ENCODE results near the gene HOXB7. TPM values are rescaled to one million over a fixed set of nuclear protein-coding genes. Genes with fewer than 3 reads are reported as not detected.

HOXB7 gene
- total RNA-seq, 2 experiments from 2014 or later: 9.2 to 16.3 TPM

- H3K9me3 ChIP-seq (ENCODE audit: low read length): no peaks in the 10 kb centered on the region
- intact Hi-C loops (cut with micrococcal nuclease; ENCODE audit: unreplicated experiment): no loop called here
- H3K4me3 ChIP-seq (ENCODE audit: low read depth, low read length, poor library complexity, severe bottlenecking): no peak within 1 kb of the TSS
- H3K27ac ChIP-seq (ENCODE audit: low read depth, low read length, poor library complexity, severe bottlenecking): no peak within 1 kb of the TSS
- no peak within 1 kb of the TSS for H2AFZ ChIP-seq (ENCODE audit: low read length)
- no peaks in the 10 kb centered on the region for H4K20me1 ChIP-seq (ENCODE audit: insufficient read depth, low read length)
- no peak for DNase-seq (ENCODE audit: low spot score)
- no peak within 1 kb of the TSS for H3K4me2 ChIP-seq (ENCODE audit: low read length)
- no peaks in the 10 kb centered on the region for H3K4me1 ChIP-seq (ENCODE audit: insufficient read depth, low read length, poor library complexity, severe bottlenecking)
- POLR2A ChIA-PET: no interaction called here
- no peaks in the 10 kb centered on the region for H3K79me2 ChIP-seq (ENCODE audit: insufficient read depth, low read depth, low read length)
- TF ChIP-seq EZH2phosphoT487 (IDR thresholded peaks at IDR 0.05; ENCODE audit: borderline replicate concordance, low read depth, low read length) (no peak), CTCF (conservative IDR thresholded peaks at IDR 0.05; ENCODE audit: low read length) (no peak)
- H3K9me2 ChIP-seq (ENCODE audit: insufficient read depth, low read length): no peaks in the 10 kb centered on the region
- CTCF ChIA-PET (ENCODE audit: unreplicated experiment): no interaction called here
- no peaks in the 10 kb centered on the region for H3K36me3 ChIP-seq (ENCODE audit: insufficient read depth, low read length)
- BruUV-seq (replicated peaks): no TSS peak
Observed at GRCh38 chr17:48626245-48627117, 15.7 kb upstream of the HOXB7 start, which contains the start of gene HOXB9. Gene HOXB9, minus strand, starts transcription at chr17:48626358. Its CDS starts 89 bp downstream, at chr17:48626269.

- Histone ChIP-seq H2AFZ (ENCODE audit: low read length) (no peak overlapping the region), H3K4me1 (ENCODE audit: insufficient read depth, low read length, poor library complexity, severe bottlenecking) (no peaks in the 10 kb centered on the region), H3K9me2 (ENCODE audit: insufficient read depth, low read length) (no peaks in the 10 kb centered on the region), H3K36me3 (ENCODE audit: insufficient read depth, low read length) (no peaks in the 10 kb centered on the region), H3K4me3 (ENCODE audit: low read depth, low read length, poor library complexity, severe bottlenecking) (no peak overlapping the region), H3K9me3 (ENCODE audit: low read length) (no peaks in the 10 kb centered on the region), H4K20me1 (ENCODE audit: insufficient read depth, low read length) (no peaks in the 10 kb centered on the region), H3K4me2 (ENCODE audit: low read length) (no peak overlapping the region), H3K27ac (ENCODE audit: low read depth, low read length, poor library complexity, severe bottlenecking) (no peak overlapping the region), H3K79me2 (ENCODE audit: insufficient read depth, low read depth, low read length) (no peaks in the 10 kb centered on the region)
- BruUV-seq (replicated peaks): no TSS peak
- intact Hi-C loops (cut with micrococcal nuclease; ENCODE audit: unreplicated experiment): no loop called here
- 0 out of 2 replicates have a peak, but pooled peaks have one; percentile 93 for TF ChIP-seq EZH2phosphoT487 (IDR thresholded peaks at IDR 0.05; ENCODE audit: borderline replicate concordance, low read depth, low read length)
- no peak for TF ChIP-seq CTCF (conservative IDR thresholded peaks at IDR 0.05; ENCODE audit: low read length)
- ChIA-PET CTCF (ENCODE audit: unreplicated experiment) (no interaction called here), POLR2A (no interaction called here)
- no peak for DNase-seq (ENCODE audit: low spot score)
Observed at GRCh38 chr17:48625495-48626244, 14.9 kb upstream of the HOXB7 start.

Data from OCI-LY7 (cell line).